GM12872 (cell line): ENCODE results near the gene KRT15.

ENCODE experiments used
- TF ChIP-seq, protein P1 (sequence below): IDR thresholded peaks from 3 replicates; pipeline ENCODE4 v1.5.1; 2011; ENCODE audit warnings: low read depth, mild to moderate bottlenecking, low read length, moderate library complexity; ENCODE audit not compliant: insufficient read depth

The KRT15 gene

DNA sequence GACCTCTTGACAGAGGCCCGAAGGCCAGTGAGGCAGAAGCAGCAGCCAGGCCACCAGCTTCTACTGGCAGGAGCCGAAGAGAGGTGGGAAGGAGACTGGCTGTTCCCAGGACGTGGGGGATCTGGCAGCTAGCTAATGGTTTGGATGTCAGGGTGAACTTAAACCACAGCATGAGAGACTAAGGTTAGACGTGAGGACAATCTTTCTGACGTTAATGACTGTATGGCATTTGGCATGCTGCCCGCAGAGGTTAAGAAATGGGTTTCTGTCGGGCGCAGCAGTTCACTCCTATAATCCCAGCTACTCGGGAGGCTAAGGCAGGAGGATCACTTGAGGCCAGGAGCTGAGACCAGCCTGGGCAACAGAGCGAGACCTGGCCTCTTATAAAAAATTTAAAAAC lies 7.0 kb downstream of the KRT15 start:
- TF ChIP-seq, protein P1, sequence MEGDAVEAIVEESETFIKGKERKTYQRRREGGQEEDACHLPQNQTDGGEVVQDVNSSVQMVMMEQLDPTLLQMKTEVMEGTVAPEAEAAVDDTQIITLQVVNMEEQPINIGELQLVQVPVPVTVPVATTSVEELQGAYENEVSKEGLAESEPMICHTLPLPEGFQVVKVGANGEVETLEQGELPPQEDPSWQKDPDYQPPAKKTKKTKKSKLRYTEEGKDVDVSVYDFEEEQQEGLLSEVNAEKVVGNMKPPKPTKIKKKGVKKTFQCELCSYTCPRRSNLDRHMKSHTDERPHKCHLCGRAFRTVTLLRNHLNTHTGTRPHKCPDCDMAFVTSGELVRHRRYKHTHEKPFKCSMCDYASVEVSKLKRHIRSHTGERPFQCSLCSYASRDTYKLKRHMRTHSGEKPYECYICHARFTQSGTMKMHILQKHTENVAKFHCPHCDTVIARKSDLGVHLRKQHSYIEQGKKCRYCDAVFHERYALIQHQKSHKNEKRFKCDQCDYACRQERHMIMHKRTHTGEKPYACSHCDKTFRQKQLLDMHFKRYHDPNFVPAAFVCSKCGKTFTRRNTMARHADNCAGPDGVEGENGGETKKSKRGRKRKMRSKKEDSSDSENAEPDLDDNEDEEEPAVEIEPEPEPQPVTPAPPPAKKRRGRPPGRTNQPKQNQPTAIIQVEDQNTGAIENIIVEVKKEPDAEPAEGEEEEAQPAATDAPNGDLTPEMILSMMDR, result no peak

GRCh38 chr17:41511116-41511515 lies 7.6 kb downstream of the KRT15 start:
- TF ChIP-seq, protein P1, result no peak

- TF ChIP-seq, protein P1, result no peak
Measured at GRCh38 chr17:41510251-41511065, 8.2 kb downstream of the KRT15 start.

DNA sequence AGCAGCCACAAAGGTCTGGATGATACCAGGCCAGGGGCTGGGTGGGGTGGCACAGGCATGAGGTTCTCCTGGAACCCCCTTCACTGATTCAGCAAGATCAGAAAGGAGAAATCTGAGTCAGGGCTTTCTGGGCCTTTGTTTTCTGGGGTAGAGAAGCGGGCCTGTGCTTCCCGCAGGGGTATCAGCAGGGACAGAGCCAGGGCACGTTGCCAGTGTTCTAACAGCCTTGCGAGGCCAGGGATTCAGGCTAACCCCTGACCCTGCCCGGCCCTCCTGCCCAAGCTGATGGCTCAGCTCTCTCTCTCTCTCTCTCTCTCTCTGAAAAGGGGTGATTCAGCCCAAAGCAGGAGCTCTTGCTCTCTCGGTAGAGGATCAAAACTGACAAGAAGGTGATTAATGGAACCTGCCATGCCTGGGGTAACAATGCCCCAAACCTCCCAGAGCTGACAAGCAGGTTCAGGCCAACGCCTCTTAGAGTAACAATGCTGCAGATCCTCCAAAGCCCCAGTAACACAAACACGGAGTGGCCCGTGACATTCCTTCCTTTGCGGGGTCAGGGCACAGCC lies 11.3 kb downstream of the KRT15 start:
- TF ChIP-seq, protein P1, result no peak

- TF ChIP-seq, protein P1, result no peak
Measured at GRCh38 chr17:41505809-41506767, 12.6 kb downstream of the KRT15 start.

GRCh38 chr17:41505007-41505808 lies 13.5 kb downstream of the KRT15 start, which contains the start of gene KRT13:
Gene KRT13 (minus strand): TSS chr17:41505612. CDS start chr17:41505550, 62 bp downstream.
- TF ChIP-seq, protein P1, result no peak
